ENCODE data around the gene C21orf58. TPM values are rescaled to one million over a fixed set of nuclear protein-coding genes. Genes with fewer than 3 reads are reported as not detected.

Gene C21orf58
- total RNA-seq, 1 experiment from 2014 or later: 10.8 TPM

- Histone ChIP-seq H3K27ac (ENCODE audit: low read depth, low read length) (no peak overlapping the region), H3K4me2 (ENCODE audit: low read length) (no peak overlapping the region), H4K20me1 (ENCODE audit: insufficient read depth) (no peaks in the 10 kb centered on the region; the same call in 1 of the 2 replicates), H3K9me2 (ENCODE audit: insufficient read depth) (no peaks in the 10 kb centered on the region), H3K79me2 (ENCODE audit: insufficient read depth, low read length) (peaks cover 21% of the 10 kb centered on the region), H3K9me3 (ENCODE audit: control insufficient read depth in 1 of 2, insufficient read depth in 1 of 2, low read depth in 1 of 2, low read length in 2 of 2) (no peaks in the 10 kb centered on the region), H3K4me3 (replicated peaks in 1 of 2; ENCODE audit: low read depth in 1 of 2, low read length in 2 of 2) (no peak overlapping the region), H3K4me1 (ENCODE audit: control insufficient read depth in 1 of 2, insufficient read depth in 2 of 2, low read length in 2 of 2) (no peaks in the 10 kb centered on the region), H2AFZ (ENCODE audit: low read depth, low read length, poor library complexity, severe bottlenecking) (no peak overlapping the region), H3K9ac (ENCODE audit: low read length) (no peak overlapping the region), H3K36me3 (ENCODE audit: control insufficient read depth in 1 of 2, insufficient read depth in 2 of 2, low read length in 2 of 2) (peaks cover 2 to 21% of the 10 kb centered on the region in 2 experiments), H3K27me3 (ENCODE audit: insufficient read depth, low read length) (no peaks in the 10 kb centered on the region)
- DNase-seq (ENCODE audit: low read depth, low spot score) (no peak), ATAC-seq (no peak)
- no TSS peak for BruUV-seq (replicated peaks)
- RAD21 ChIA-PET (ENCODE audit: low non-redundant PET in 1 of 2, low total read pairs in 2 of 2, uncharacterized antibody in 2 of 2, unreplicated experiment in 2 of 2): no interaction called here
- CTCF ChIA-PET: no interaction called here
- POLR2A ChIA-PET: no interaction called here
- intact Hi-C loops (cut with micrococcal nuclease): no loop called here
- no peak for TF ChIP-seq ATF3 (IDR thresholded peaks at IDR 0.05)
- TF ChIP-seq SP1 (IDR thresholded peaks at IDR 0.05; ENCODE audit: low read depth): no peak
- no peak for TF ChIP-seq MAX (IDR thresholded peaks at IDR 0.05)
- no peak for TF ChIP-seq TCF7L2 (IDR thresholded peaks at IDR 0.05; ENCODE audit: borderline replicate concordance, extremely low read depth, insufficient read depth, insufficient read length)
- TF ChIP-seq JUND (IDR thresholded peaks at IDR 0.05): no peak
- no peak for TF ChIP-seq CTCF (IDR thresholded peaks at IDR 0.05 in 2 of 3, conservative IDR thresholded peaks at IDR 0.05 in 1 of 3; ENCODE audit: borderline replicate concordance in 1 of 3, insufficient read depth in 1 of 3, low read depth in 2 of 3, low read length in 2 of 3)
- TF ChIP-seq EGR1 (IDR thresholded peaks at IDR 0.05; ENCODE audit: low read depth): no peak
- TF ChIP-seq ZBTB33 (IDR thresholded peaks at IDR 0.05; ENCODE audit: extremely low read depth, insufficient replicate concordance, low read length): no peak
- TF ChIP-seq EZH2phosphoT487 (IDR thresholded peaks at IDR 0.05; ENCODE audit: borderline replicate concordance): no peak
Observed at GRCh38 chr21:46366091-46366490, 42.4 kb upstream of the C21orf58 start.
